ENCODE measurements around the gene RAB38. TPM values are rescaled to one million over a fixed set of nuclear protein-coding genes. Genes with fewer than 3 reads are reported as not detected.

The RAB38 gene
- total RNA-seq, 1 experiment from 2014 or later = not detected

DNA sequence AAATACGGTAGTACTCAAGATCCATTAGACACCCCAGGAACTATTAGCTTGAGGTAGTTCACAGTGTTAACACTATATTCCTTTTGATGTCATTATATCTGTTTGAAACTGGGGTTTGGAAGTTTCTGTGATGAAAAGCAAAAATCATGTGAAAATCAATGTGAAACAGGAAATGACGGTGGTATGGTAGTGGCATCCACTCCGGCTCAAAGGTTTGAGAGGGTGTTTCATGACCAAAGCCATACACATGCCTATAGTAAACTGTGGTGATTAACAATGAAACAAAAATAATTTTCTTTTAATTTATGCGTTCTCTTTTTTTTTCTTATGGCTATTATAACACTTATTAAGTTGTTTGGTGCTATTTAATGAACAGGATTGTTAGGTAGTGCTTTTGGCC, 10.9 kb downstream of the RAB38 start:
- no peak overlapping the region for H2AFZ ChIP-seq (ENCODE audit: low read length)
- no peak overlapping the region for H3K9ac ChIP-seq (ENCODE audit: low read length)
- no peaks in the 10 kb centered on the region for H3K36me3 ChIP-seq (ENCODE audit: low read depth, low read length)
- no TSS peak for BruUV-seq (replicated peaks)
- H3K9me2 ChIP-seq (replicated peaks; ENCODE audit: low read length) = no peaks in the 10 kb centered on the region
- H3K4me2 ChIP-seq (ENCODE audit: low read length) = no peak overlapping the region
- ChIA-PET POLR2A (ENCODE audit: unreplicated experiment) (no interaction called here), CTCF (interaction anchor here (0.7 kb wide), 1 partner anchor 99 kb away, joined by 4 read pairs; no protein-coding TSS in a partner anchor)
- H3F3A ChIP-seq (ENCODE audit: low read length, unreplicated experiment) = no peaks in the 10 kb centered on the region
- no peaks in the 10 kb centered on the region for H3K79me2 ChIP-seq (ENCODE audit: low read length)
- H3K4me1 ChIP-seq (ENCODE audit: insufficient read depth, low read length) = no peaks in the 10 kb centered on the region
- ATAC-seq (no peak), DNase-seq (no peak)
- H3K4me3 ChIP-seq (ENCODE audit: low read length) = no peak overlapping the region
- H4K20me1 ChIP-seq (ENCODE audit: low read length) = no peaks in the 10 kb centered on the region
- no peaks in the 10 kb centered on the region for H3K27me3 ChIP-seq (ENCODE audit: low read length)
- intact Hi-C loops (cut with micrococcal nuclease) = loop anchor here (2.0 kb wide), 1 partner anchor 380 kb away; no protein-coding TSS in a partner anchor
- H3K9me3 ChIP-seq (ENCODE audit: low read length) = no peaks in the 10 kb centered on the region
- H3K27ac ChIP-seq (ENCODE audit: low read length) = no peak overlapping the region
- TF ChIP-seq EZH2 (IDR thresholded peaks at IDR 0.05; ENCODE audit: low read length, unreplicated experiment) = no peak
- TF ChIP-seq, protein P1, sequence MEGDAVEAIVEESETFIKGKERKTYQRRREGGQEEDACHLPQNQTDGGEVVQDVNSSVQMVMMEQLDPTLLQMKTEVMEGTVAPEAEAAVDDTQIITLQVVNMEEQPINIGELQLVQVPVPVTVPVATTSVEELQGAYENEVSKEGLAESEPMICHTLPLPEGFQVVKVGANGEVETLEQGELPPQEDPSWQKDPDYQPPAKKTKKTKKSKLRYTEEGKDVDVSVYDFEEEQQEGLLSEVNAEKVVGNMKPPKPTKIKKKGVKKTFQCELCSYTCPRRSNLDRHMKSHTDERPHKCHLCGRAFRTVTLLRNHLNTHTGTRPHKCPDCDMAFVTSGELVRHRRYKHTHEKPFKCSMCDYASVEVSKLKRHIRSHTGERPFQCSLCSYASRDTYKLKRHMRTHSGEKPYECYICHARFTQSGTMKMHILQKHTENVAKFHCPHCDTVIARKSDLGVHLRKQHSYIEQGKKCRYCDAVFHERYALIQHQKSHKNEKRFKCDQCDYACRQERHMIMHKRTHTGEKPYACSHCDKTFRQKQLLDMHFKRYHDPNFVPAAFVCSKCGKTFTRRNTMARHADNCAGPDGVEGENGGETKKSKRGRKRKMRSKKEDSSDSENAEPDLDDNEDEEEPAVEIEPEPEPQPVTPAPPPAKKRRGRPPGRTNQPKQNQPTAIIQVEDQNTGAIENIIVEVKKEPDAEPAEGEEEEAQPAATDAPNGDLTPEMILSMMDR (conservative IDR thresholded peaks at IDR 0.05; ENCODE audit: low read depth, low read length) = no peak
- no peak for TF ChIP-seq EZH2phosphoT487 (IDR thresholded peaks at IDR 0.05; ENCODE audit: borderline replicate concordance, low read length)

DNA sequence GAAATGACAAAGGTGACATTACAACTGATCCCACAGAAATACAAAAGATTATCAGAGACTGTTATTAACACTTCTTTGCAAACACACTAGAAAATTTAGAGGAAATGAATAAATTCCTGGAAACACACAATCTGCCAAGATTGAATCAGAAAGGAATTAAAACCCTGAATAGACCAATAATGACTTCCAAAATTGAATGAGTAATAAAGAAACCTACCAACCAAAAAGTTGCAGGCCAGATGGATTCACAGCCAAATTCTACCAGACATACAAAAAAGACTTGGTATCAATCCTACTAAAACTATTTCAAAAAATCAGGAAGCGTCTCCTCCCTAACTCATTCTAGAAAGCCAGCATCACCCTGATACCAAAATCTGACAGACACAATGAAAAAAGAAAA, 17.2 kb downstream of the RAB38 start:
- Histone ChIP-seq H3K9me2 (replicated peaks; ENCODE audit: low read length) (no peaks in the 10 kb centered on the region), H3K27ac (ENCODE audit: low read length) (no peak overlapping the region), H3K79me2 (ENCODE audit: low read length) (no peaks in the 10 kb centered on the region), H3K27me3 (ENCODE audit: low read length) (no peaks in the 10 kb centered on the region), H3F3A (ENCODE audit: low read length, unreplicated experiment) (no peaks in the 10 kb centered on the region), H3K9me3 (ENCODE audit: low read length) (no peaks in the 10 kb centered on the region), H3K9ac (ENCODE audit: low read length) (no peak overlapping the region), H4K20me1 (ENCODE audit: low read length) (no peaks in the 10 kb centered on the region), H2AFZ (ENCODE audit: low read length) (no peak overlapping the region), H3K4me1 (ENCODE audit: insufficient read depth, low read length) (no peaks in the 10 kb centered on the region), H3K4me2 (ENCODE audit: low read length) (no peak overlapping the region), H3K36me3 (ENCODE audit: low read depth, low read length) (no peaks in the 10 kb centered on the region), H3K4me3 (ENCODE audit: low read length) (no peak overlapping the region)
- no TSS peak for BruUV-seq (replicated peaks)
- ChIA-PET CTCF (no interaction called here), POLR2A (ENCODE audit: unreplicated experiment) (no interaction called here)
- TF ChIP-seq EZH2 (IDR thresholded peaks at IDR 0.05; ENCODE audit: low read length, unreplicated experiment) (no peak), EZH2phosphoT487 (IDR thresholded peaks at IDR 0.05; ENCODE audit: borderline replicate concordance, low read length) (no peak)
- TF ChIP-seq, protein P1 (conservative IDR thresholded peaks at IDR 0.05; ENCODE audit: low read depth, low read length) = no peak
- no peak for ATAC-seq
- no peak for DNase-seq
- intact Hi-C loops (cut with micrococcal nuclease) = no loop called here

DNA sequence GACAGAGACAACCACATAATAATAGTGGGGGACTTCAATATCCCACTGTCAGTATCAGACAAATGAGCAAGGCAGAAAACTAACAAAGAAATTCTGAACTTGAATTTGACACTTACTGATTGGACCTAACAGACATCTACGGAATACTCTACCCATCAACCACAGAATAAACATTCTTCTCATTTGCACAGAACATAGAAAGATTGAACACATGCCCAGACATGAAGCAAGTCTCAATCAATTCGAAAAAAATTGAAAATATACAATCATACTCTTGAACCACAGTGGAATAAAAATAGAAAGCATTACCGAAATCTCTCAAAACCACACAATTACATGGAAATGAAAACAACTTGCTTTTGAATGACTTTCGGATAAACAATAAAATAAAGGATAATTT, 17.9 kb downstream of the RAB38 start:
- Histone ChIP-seq H4K20me1 (ENCODE audit: low read length) (no peaks in the 10 kb centered on the region), H2AFZ (ENCODE audit: low read length) (no peak overlapping the region), H3F3A (ENCODE audit: low read length, unreplicated experiment) (no peaks in the 10 kb centered on the region), H3K27ac (ENCODE audit: low read length) (no peak overlapping the region), H3K36me3 (ENCODE audit: low read depth, low read length) (no peaks in the 10 kb centered on the region), H3K9ac (ENCODE audit: low read length) (no peak overlapping the region), H3K9me3 (ENCODE audit: low read length) (no peaks in the 10 kb centered on the region), H3K79me2 (ENCODE audit: low read length) (no peaks in the 10 kb centered on the region), H3K27me3 (ENCODE audit: low read length) (no peaks in the 10 kb centered on the region), H3K4me3 (ENCODE audit: low read length) (no peak overlapping the region), H3K4me2 (ENCODE audit: low read length) (no peak overlapping the region), H3K4me1 (ENCODE audit: insufficient read depth, low read length) (no peaks in the 10 kb centered on the region), H3K9me2 (replicated peaks; ENCODE audit: low read length) (no peaks in the 10 kb centered on the region)
- ATAC-seq = no peak
- POLR2A ChIA-PET (ENCODE audit: unreplicated experiment) = no interaction called here
- intact Hi-C loops (cut with micrococcal nuclease) = no loop called here
- no peak for DNase-seq
- no TSS peak for BruUV-seq (replicated peaks)
- TF ChIP-seq, protein P1 (conservative IDR thresholded peaks at IDR 0.05; ENCODE audit: low read depth, low read length) = no peak
- TF ChIP-seq EZH2 (IDR thresholded peaks at IDR 0.05; ENCODE audit: low read length, unreplicated experiment) = no peak
- no peak for TF ChIP-seq EZH2phosphoT487 (IDR thresholded peaks at IDR 0.05; ENCODE audit: borderline replicate concordance, low read length)
- CTCF ChIA-PET = no interaction called here
